H7 (cell line): ENCODE data around the gene CACNA1B. TPM values are rescaled to one million over a fixed set of nuclear protein-coding genes. Genes with fewer than 3 reads are reported as not detected.
"Not testable (repeated sequence)": the region's sequence is repeated elsewhere in the genome, so short reads cannot be mapped to it uniquely, and the experiment has no call there.

Experiments
- DNase-seq: peaks from one replicate; pipeline ENCODE4 v3.0.0; 2012
- H3K27me3 ChIP-seq: 2 replicates; pipeline ENCODE4 v1.6.0; 2011; ENCODE audit warnings: mild to moderate bottlenecking, low read length; ENCODE audit not compliant: control insufficient read depth, insufficient read depth
- H3K36me3 ChIP-seq: replicated peaks from 2 replicates; pipeline ENCODE4 v1.5.1; 2011; ENCODE audit warnings: low read length; ENCODE audit not compliant: control insufficient read depth, insufficient read depth
- H3K4me3 ChIP-seq: 2 replicates; pipeline ENCODE4 v1.5.1; 2011; ENCODE audit warnings: low read depth, mild to moderate bottlenecking, control low read depth, low read length, moderate library complexity; ENCODE audit not compliant: insufficient read depth
- total RNA-seq: library from RNA; depleted of rRNA; stranded (reverse); fragments of >200 nt; shearing (Covaris generic); gene quantifications from 2 replicates; pipeline ENCODE4 v1.2.3, GENCODE V29; 2014

Gene CACNA1B
- total RNA-seq, 1 experiment from 2014 or later = 1.4 TPM

DNA sequence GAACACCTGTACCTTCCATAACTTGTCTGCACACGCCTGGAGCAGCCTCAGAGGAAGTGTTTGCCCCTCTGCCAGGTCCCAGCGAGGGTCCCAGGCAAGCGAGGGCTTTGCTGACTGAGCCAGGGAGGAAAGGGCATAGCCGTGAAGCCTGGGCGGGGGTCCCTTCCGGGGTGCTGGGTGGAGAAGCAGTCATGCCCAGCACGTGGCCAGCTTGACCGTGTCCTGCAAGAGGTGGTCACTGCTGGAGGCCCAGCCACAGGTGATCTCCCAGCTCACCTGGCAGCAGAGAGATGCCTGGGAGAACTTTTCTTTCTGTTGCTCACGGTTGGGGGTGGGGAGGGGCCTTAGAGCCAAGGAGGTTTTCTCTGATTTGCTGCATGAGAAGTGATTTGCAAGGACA, 195.3 kb downstream of the CACNA1B start:
- Histone ChIP-seq H3K36me3 (no peaks in the 10 kb centered on the region), H3K4me3 (no peak overlapping the region), H3K27me3 (no peaks in the 10 kb centered on the region)
- peak; percentile 65 for DNase-seq

DNA sequence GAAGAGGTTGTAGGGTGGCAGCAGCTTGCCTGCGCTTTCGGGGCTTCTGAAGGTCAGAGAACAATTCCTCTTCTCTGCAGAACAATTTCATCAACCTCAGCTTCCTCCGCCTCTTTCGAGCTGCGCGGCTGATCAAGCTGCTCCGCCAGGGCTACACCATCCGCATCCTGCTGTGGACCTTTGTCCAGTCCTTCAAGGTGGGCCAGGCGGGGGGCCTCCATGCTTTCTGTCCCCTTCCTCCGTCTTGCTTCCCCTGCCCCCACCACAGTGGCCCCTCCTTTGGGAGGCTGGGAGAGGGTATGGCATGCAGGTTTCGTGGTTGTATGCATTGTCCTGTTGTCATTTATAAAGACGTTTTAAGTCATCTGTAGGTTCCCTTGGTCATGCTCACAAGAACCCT, 195.8 kb downstream of the CACNA1B start:
- Histone ChIP-seq H3K36me3 (no peaks in the 10 kb centered on the region), H3K27me3 (no peaks in the 10 kb centered on the region), H3K4me3 (no peak overlapping the region)
- DNase-seq = peak; percentile 40

DNA sequence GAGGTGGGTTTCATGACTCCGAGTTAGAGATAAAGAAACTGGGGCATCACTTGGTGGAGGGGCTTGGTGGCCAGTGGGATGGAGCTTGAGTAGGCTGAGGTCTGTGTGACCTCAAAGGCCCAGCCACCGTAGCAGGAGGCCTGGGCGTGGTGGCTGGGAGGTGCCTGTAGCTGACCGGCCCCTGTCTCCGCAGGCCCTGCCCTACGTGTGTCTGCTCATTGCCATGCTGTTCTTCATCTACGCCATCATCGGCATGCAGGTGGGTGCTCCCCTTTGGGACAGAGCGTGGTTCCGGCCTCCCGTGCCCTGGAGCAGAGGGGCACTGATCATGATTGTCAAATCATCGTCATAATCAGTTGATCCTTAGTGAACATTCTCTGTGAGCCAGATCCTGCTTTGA, 196.2 kb downstream of the CACNA1B start:
- peak; percentile 27 for DNase-seq
- Histone ChIP-seq H3K4me3 (no peak overlapping the region), H3K36me3 (no peaks in the 10 kb centered on the region), H3K27me3 (no peaks in the 10 kb centered on the region)

DNA sequence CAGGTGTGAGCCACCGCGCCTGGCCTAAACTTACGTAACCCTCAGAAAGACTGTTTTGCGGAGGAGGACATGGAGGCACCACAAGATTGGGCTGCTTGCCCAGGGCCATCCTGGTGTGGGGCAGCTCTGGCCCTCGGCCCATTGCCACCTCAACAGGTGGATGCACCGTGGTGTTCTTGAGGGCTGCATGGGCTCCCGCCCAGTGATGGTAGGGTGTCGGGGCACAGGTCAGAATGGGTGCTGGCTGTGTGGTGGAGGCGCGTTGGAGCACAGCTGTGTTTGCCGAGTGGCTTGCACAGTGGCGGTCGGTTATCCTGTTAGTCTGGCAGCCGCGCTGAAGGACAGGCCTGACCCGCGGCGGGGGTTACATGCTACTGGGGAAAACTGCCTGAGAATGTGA, 196.9 kb downstream of the CACNA1B start:
- no peaks in the 10 kb centered on the region for H3K27me3 ChIP-seq
- peak; percentile 28 for DNase-seq
- H3K4me3 ChIP-seq = no peak overlapping the region
- H3K36me3 ChIP-seq = no peaks in the 10 kb centered on the region

DNA sequence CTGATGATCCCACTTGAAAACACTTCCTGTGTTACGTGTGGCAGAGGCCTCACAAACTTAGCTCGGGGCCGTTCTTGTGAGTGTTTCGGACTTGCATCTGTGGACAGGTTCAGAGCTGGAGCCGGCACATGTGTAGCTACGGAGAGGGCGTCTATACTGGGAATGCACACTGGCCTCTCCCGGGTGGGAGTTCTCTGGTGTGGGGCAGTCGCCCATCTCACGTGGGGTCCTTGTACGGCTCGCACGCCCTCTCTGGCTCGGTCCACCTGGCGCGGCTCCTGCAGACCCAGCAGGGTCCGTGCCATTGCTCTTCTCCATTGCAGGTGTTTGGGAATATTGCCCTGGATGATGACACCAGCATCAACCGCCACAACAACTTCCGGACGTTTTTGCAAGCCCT, 197.9 kb downstream of the CACNA1B start:
- peak; percentile 20 for DNase-seq
- Histone ChIP-seq H3K27me3 (no peaks in the 10 kb centered on the region), H3K36me3 (no peaks in the 10 kb centered on the region), H3K4me3 (no peak overlapping the region)

DNA sequence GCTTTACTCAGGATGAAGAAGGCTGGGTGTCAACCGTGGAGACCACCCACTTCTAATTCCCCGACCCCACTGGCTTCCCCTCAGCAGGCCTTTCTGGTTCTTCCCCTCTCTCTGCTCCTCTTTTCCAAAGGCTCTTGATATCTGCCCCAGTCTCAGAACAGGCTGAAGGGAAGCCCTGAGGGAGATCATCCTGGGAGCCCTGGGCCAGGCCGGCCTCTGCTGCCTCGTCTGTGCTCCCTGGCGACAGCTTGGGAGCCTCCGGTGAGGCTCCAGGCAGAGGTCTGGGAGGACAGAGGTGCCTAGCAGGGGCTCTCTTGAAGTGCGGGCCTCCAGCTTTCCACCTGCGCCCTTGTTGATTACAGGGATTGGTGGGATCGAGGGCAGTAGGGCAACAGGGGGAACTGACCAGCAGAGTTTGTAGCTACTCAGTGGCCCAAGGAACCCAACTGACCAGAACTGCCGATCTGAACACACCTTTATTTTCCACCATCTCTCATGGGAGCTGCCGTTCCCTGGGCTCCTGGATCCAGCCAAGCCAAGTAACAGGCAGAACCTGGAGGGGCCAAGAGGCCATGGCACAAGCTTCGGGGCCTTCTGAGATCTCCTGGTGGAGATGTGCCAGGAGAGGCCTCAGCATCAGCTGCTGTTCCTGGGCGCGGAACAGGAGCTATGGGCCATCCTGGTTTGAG, 198.5 kb downstream of the CACNA1B start:
- peak; percentile 25 for DNase-seq
- no peaks in the 10 kb centered on the region for H3K36me3 ChIP-seq
- no peak overlapping the region for H3K4me3 ChIP-seq

DNA sequence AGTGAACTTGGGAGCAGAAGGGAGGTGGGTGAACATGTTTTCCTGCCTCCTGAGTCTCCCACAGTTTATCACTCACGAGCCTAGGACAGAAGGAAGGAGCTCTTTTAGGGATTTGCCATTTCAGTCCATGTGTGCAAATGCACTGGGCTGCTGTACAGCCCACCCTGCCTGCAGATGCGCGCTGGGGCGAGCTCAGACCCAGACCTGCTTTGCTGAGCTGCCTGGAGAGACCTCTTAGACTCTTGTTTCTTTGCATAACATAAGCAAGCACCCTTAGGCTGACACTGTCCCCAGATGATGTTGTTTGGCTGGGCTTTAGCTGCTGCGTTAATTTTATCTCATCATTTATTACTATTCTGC, 199.0 kb downstream of the CACNA1B start:
- Histone ChIP-seq H3K36me3 (no peaks in the 10 kb centered on the region), H3K27me3 (no peaks in the 10 kb centered on the region), H3K4me3 (no peak overlapping the region)
- peak; percentile 5 for DNase-seq

More for the DNA sequence above, 198.5 kb downstream of the CACNA1B start:
- H3K27me3 ChIP-seq = no peaks in the 10 kb centered on the region

DNA sequence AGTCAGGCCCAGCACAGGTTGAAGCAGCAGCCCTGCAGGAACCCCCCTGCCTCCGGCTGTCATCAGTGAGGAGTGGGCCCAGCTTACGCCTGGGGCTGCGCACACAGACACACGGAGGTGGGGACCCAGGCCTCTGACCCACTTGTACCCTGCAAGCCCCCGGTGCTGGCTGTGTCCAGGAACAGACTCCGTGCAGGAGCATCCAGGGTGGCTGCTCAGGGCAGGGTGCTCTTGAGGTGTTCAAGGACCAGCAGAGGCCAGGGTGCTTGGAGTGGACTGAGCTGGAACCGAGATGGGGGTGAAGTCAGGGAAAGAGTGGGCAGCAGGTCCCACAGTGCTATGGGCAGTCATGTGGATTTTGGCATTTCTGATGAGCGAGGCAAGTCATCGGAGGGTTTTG, 199.5 kb downstream of the CACNA1B start:
- DNase-seq = peak; percentile 16

DNA sequence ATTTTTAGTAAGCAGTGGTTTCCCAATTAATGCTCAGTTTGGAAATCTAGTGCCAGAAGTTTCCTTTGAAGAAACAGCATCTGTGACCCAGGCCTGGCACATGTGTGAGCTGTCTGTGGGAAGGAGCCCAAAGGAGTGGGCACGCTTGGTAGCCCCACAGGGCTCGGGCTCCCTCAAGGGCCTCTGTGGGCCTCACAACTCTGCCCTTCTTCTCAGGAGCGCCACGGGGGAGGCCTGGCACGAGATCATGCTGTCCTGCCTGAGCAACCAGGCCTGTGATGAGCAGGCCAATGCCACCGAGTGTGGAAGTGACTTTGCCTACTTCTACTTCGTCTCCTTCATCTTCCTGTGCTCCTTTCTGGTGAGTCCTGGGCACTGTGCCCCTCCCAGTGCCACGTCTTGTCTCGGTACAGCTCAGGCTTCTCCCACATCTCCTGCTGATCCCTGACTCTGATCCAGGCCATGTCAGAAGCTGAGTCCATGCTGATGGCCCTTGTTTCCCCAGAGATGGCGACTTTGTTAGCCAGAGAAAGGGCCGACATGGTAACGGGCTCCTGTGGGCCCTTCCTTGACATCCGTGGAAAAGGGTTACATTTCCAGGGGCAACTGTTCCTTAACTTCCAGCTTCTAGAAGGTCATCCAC, 200.4 kb downstream of the CACNA1B start:
- H3K27me3 ChIP-seq = no peaks in the 10 kb centered on the region
- peak; percentile 11 for DNase-seq
- H3K4me3 ChIP-seq = no peak overlapping the region
- H3K36me3 ChIP-seq = no peaks in the 10 kb centered on the region

More for the DNA sequence above, 199.5 kb downstream of the CACNA1B start:
- Histone ChIP-seq H3K27me3 (no peaks in the 10 kb centered on the region), H3K4me3 (no peak overlapping the region), H3K36me3 (no peaks in the 10 kb centered on the region)

DNA sequence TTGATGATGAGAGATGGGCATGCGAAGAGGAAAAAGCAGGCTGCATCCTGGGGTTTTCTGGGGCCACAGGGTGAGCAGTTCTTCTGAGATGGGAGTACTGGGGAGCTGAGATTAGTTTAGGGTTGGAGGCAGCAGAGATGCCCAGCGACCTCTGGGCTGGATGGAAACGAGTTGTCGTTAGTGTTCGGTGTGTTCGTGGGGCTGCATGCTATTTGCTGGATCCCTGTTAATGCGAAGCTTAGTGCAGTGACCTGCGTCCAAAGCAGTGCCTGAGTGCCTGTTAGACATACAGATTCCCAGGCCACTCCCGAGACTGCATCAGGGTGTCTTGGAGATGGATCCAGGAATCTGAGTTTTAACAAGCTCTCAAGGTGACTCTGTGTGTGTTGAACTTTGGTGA, 201.3 kb downstream of the CACNA1B start:
- H3K4me3 ChIP-seq = no peak overlapping the region
- no peaks in the 10 kb centered on the region for H3K27me3 ChIP-seq
- DNase-seq = peak; percentile 15
- H3K36me3 ChIP-seq = no peaks in the 10 kb centered on the region

DNA sequence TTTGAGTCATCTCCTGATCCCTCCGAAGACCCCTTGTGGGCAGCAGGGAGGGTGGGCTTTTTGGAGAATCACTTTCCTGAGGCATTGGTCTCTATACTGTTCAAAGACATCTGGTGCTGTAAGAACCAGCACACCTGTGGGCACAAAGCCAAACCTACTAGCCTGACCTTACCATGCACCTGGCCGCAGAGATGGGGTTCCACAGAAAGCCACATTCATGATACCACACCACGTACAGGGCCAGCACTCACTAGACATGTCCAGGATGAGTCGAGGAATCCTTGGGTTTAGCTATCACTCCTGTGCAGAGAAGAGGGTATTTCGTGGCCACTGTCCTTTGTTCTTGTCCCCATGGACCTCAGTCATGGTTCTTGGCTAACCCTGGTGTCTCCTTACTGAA, 203.4 kb downstream of the CACNA1B start:
- H3K4me3 ChIP-seq = no peak overlapping the region
- no peaks in the 10 kb centered on the region for H3K27me3 ChIP-seq
- no peak for DNase-seq
- H3K36me3 ChIP-seq = no peaks in the 10 kb centered on the region

DNA sequence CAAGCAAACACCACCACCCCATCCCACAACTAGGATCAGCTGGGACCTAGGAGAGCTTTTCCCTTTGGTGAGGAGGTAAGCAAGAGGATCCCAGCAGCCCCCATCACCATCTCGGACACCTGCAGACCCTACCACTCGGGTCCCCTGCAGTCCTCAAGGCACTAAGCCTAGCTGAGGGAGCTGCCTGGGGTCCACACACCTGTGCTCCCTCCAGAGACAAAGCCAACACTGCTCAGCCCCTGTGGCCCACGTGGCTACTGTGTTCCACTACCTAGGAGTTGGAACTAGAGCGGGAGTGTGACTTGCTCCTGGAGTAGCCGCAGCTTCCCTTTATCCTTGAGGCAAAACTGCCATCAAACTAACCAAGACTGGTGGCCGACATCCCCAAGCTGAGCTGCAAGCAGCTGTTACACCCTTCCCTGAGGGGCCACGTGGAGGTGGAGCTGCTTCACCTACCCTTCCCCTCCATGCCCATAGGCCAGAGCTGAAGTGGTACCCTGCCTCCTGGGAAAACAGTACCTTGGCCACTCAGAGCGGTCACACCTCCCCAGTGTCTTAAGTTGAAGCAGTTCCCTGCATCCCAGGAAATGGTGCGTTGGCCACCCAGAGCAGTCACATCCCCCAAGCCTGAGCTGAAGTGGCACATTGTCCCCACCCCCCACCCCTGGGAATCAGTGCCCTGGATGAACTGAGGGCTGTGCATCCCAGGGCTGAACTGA, 205.5 kb downstream of the CACNA1B start:
- H3K27me3 ChIP-seq = no peaks in the 10 kb centered on the region
- no peak for DNase-seq
- H3K36me3 ChIP-seq = no peaks in the 10 kb centered on the region
- no peak overlapping the region for H3K4me3 ChIP-seq

DNA sequence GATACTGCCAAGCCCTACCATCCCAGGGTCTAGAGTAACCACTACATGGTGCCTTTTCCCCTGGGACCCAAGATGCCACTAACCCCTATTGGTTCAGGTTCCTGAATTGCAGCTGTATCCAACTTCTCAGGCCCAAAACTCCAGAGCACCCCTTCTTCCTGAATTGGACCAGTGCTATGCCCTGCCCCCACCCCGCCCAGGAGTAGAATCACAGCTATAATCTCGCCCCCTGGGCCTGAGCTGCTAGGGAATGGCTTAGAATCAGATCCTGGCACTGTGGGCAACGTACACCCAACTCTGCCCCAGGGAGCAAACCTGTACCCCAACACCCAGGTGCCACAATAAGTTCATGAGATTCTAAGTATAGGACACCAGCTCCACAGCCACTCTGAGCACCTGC, 206.3 kb downstream of the CACNA1B start:
- DNase-seq = peak; percentile 4
- no peaks in the 10 kb centered on the region for H3K27me3 ChIP-seq
- H3K4me3 ChIP-seq = no peak overlapping the region
- H3K36me3 ChIP-seq = no peaks in the 10 kb centered on the region

DNA sequence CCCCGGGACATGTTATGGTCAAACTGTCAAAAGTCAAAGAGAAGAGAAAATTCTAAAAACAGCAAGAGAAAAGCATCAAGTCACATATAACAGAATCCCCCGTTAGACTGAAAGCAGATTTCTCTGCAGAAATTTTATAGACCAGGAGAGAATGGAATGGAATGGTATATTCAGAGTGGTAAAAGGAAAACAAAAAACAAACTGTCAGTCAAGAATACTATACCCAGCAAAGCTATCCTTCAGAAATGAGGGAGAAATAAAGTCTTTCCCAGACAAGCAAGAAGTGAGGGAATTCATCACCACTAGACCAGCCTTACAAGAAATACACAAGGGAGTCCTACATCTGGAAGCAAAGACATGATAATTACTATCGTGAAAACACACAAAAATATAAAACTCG, 208.0 kb downstream of the CACNA1B start:
- H3K4me3 ChIP-seq = no peak overlapping the region
- no peak for DNase-seq
- no peaks in the 10 kb centered on the region for H3K27me3 ChIP-seq
- H3K36me3 ChIP-seq = no peaks in the 10 kb centered on the region

DNA sequence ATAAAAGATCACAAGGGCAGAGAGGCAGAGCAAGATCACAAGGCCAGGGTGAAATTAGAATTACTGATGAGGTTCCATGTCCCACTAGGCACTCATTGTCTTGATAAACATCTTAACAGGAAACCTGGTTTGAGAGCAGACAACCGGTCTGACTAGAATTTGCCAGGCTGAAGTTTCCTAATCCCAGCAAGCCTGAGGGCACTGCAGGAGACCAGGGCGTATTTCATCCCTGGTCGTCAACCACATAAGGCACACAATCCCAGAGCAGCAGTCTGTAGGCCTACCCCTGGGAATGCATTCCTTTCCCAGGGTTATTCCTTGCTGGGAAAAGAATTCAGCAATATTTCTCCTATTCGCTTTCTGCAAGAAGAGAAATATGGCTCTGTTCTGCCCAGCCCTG, 214.5 kb downstream of the CACNA1B start:
- not testable (repeated sequence) for H3K4me3 ChIP-seq, H3K36me3 ChIP-seq, DNase-seq, H3K27me3 ChIP-seq
